HCT116 (cell line): Measurements from ENCODE around the gene HOXB9. TPM values are rescaled to one million over a fixed set of nuclear protein-coding genes. Genes with fewer than 3 reads are reported as not detected.
A peak's percentile ranks its signal among the peaks of the same experiment; 100 is the strongest.

Experiments
- ATAC-seq: fragments of 200-7000 bp; cut with Tn5 transposase; 2 replicates; pipeline ENCODE4 v1.9.1; 2020; ENCODE audit warnings: mild to moderate bottlenecking, moderate library complexity
- BruUV-seq: library from RNA; stranded (reverse); fragments of 400-500 nt; replicated peaks from 2 replicates; lab custom pipeline; 2021; lab: Mats Ljungman, UMichigan
- CTCF ChIA-PET: fragments of 300-600 bp; sonication (Branson Sonifier 250); formaldehyde crosslinking; loops from one replicate; lab custom pipeline; 2021; ENCODE audit warnings: antibody characterized with exemption; lab: Charles Lee
- POLR2A ChIA-PET: fragments of 300-600, 350-600 bp; sonication (Branson Sonifier 250); formaldehyde crosslinking; loops from one replicate; lab custom pipeline; 2021; ENCODE audit warnings: antibody characterized with exemption; lab: Charles Lee
- RAD21 ChIA-PET, 2 experiments: fragments of 300-600 bp; sonication (Branson Sonifier 250); formaldehyde crosslinking; loops; one replicate each; lab custom pipeline; 2023; ENCODE audit warnings: low total read pairs in 2 of 2; ENCODE audit not compliant: uncharacterized antibody in 2 of 2, unreplicated experiment in 2 of 2, low non-redundant PET in 1 of 2; lab: Charles Lee
- DNase-seq: peaks from one replicate; pipeline ENCODE4 v3.0.0-alpha.2; 2010; ENCODE audit warnings: low read depth, low spot score
- H2AFZ ChIP-seq: fragments of 200-600 bp; shearing (Covaris generic), sonication (generic); 2 replicates; pipeline ENCODE4 v1.6.1; 2017; ENCODE audit warnings: low read depth, mixed run types, mixed read lengths, antibody characterized with exemption, low read length; ENCODE audit not compliant: poor library complexity, severe bottlenecking
- H3K27ac ChIP-seq: 2 replicates; pipeline ENCODE4 v1.5.1; 2012; ENCODE audit warnings: low read depth, low read length
- H3K27me3 ChIP-seq: fragments of 200-600 bp; sonication (generic); 2 replicates; pipeline ENCODE4 v1.6.1; 2016; ENCODE audit warnings: mixed run types, low read length, mixed read lengths; ENCODE audit not compliant: insufficient read depth
- H3K36me3 ChIP-seq, 2 experiments: fragments of 200-500 bp in 1 of 2; fragments of 200-600 bp in 1 of 2; sonication (Bioruptor generic) in 1 of 2; sonication (generic) in 1 of 2; 2 replicates each; pipeline versions ENCODE4 v1.5.1 to v1.6.1; 2014 to 2016; ENCODE audit warnings: low read length in 2 of 2, inconsistent platforms in 1 of 2, mixed read lengths in 1 of 2, mixed run types in 1 of 2; ENCODE audit not compliant: insufficient read depth in 2 of 2, control insufficient read depth in 1 of 2
- H3K4me1 ChIP-seq, 2 experiments: fragments of 200-600 bp in 1 of 2; sonication (generic) in 1 of 2; 2 replicates each; pipeline versions ENCODE4 v1.5.1 to v1.6.1; 2012 to 2017; ENCODE audit warnings: low read length in 2 of 2, inconsistent platforms in 1 of 2, mild to moderate bottlenecking in 1 of 2, mixed read lengths in 1 of 2, mixed run types in 1 of 2, moderate library complexity in 1 of 2; ENCODE audit not compliant: insufficient read depth in 2 of 2, control insufficient read depth in 1 of 2
- H3K4me2 ChIP-seq: fragments of 200-600 bp; sonication (generic); 2 replicates; pipeline ENCODE4 v1.6.1; 2017; ENCODE audit warnings: mixed run types, low read length, mixed read lengths
- H3K4me3 ChIP-seq, 2 experiments: fragments of 200-600 bp in 1 of 2; sonication (generic) in 1 of 2; replicated peaks in 1 of 2; 2 replicates each; pipeline ENCODE4 v1.5.1; 2011 to 2016; ENCODE audit warnings: low read length in 2 of 2, control low read depth in 1 of 2, low read depth in 1 of 2, mild to moderate bottlenecking in 1 of 2, mixed read lengths in 1 of 2, mixed run types in 1 of 2
- H3K79me2 ChIP-seq: fragments of 200-600 bp; sonication (generic); 2 replicates; pipeline ENCODE4 v1.6.1; 2017; ENCODE audit warnings: mild to moderate bottlenecking, mixed run types, low read length, moderate library complexity, mixed read lengths; ENCODE audit not compliant: insufficient read depth
- H3K9ac ChIP-seq: fragments of 200-600 bp; sonication (generic); 2 replicates; pipeline ENCODE4 v1.6.1; 2016; ENCODE audit warnings: low read length, mixed read lengths
- H3K9me2 ChIP-seq: fragments of 200-600 bp; sonication (generic), shearing (Covaris generic); 2 replicates; pipeline ENCODE4 v1.6.1; 2017; ENCODE audit warnings: mixed run types, mild to moderate bottlenecking, moderate library complexity; ENCODE audit not compliant: insufficient read depth
- H3K9me3 ChIP-seq, 2 experiments: fragments of 200-500 bp in 1 of 2; fragments of 200-600 bp in 1 of 2; sonication (Bioruptor generic) in 1 of 2; sonication (generic) in 1 of 2; 2 replicates each; pipeline ENCODE4 v1.6.1; 2014 to 2017; ENCODE audit warnings: low read length in 2 of 2, mixed read lengths in 2 of 2, inconsistent platforms in 1 of 2, low read depth in 1 of 2, mild to moderate bottlenecking in 1 of 2, mixed run types in 1 of 2, moderate library complexity in 1 of 2; ENCODE audit not compliant: control insufficient read depth in 1 of 2, insufficient read depth in 1 of 2
- H4K20me1 ChIP-seq: fragments of 200-600 bp; sonication (generic), shearing (Covaris generic); 2 replicates; pipeline ENCODE4 v1.6.1; 2017; ENCODE audit warnings: mixed run types, mild to moderate bottlenecking, moderate library complexity; ENCODE audit not compliant: insufficient read depth
- EZH2phosphoT487 ChIP-seq: fragments of 200-600 bp; IDR thresholded peaks from 2 replicates; pipeline ENCODE4 v1.6.1; 2018; ENCODE audit warnings: antibody characterized with exemption, borderline replicate concordance
- JUND ChIP-seq: IDR thresholded peaks from 2 replicates; pipeline ENCODE4 v1.6.1; 2012
- POLR2AphosphoS5 ChIP-seq: IDR thresholded peaks from 2 replicates; pipeline ENCODE4 v1.6.1; 2011; ENCODE audit warnings: mild to moderate bottlenecking, low read depth, low read length, moderate library complexity
- SIN3A ChIP-seq: IDR thresholded peaks from 2 replicates; pipeline ENCODE4 v1.6.1; 2012; ENCODE audit warnings: low read depth
- SP1 ChIP-seq: IDR thresholded peaks from 2 replicates; pipeline ENCODE4 v1.6.1; 2012; ENCODE audit warnings: low read depth
- SRF ChIP-seq: IDR thresholded peaks from 2 replicates; pipeline ENCODE4 v1.6.1; 2012; ENCODE audit warnings: low read depth
- YY1 ChIP-seq: IDR thresholded peaks from 2 replicates; pipeline ENCODE4 v1.6.1; 2011; ENCODE audit warnings: low read length, low read depth, moderate library complexity, mild to moderate bottlenecking; ENCODE audit not compliant: insufficient replicate concordance; ENCODE audit errors: extremely low read depth
- ZFX ChIP-seq: fragments of 450-650 bp; IDR thresholded peaks from 2 replicates; pipeline ENCODE4 v1.6.1; 2017
- ZNF274 ChIP-seq: fragments of 200-500 bp; sonication (Bioruptor generic); IDR thresholded peaks from 2 replicates; pipeline ENCODE4 v1.6.1; 2014; ENCODE audit warnings: mild to moderate bottlenecking, low read depth, low read length, inconsistent platforms
- intact Hi-C: fragments of 100-400 bp; cut with micrococcal nuclease; formaldehyde crosslinking; loops from 2 replicates; pipeline ENCODE4 v1.10.0; 2022
- total RNA-seq: library from RNA; stranded (reverse); gene quantifications from one replicate; pipeline ENCODE4 v1.2.1, GENCODE V29; 2021; ENCODE audit not compliant: unreplicated experiment
- TF ChIP-seq, protein P1 (sequence below): IDR thresholded peaks from 2 replicates; pipeline ENCODE4 v1.6.1; 2012; ENCODE audit warnings: low read depth

Gene HOXB9
- total RNA-seq, 1 experiment from 2014 or later, result 40.1 TPM

DNA sequence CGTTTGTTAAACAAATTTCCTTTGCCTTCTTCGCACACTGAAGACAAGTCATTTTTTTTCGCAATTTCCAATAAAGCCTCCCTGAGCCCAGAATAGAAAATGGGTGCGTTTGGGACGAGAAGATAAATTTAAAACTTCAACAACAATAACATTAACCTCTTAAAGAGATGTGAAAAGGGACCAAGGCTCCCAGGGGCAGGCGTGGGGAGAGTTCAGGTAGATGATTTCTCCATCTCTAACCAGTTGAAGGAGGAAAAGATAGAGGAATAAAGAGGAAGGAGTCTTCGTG lies 46.7 kb downstream of the HOXB9 start:
- TF ChIP-seq POLR2AphosphoS5, result no peak
- no peak for TF ChIP-seq EZH2phosphoT487
- no peak for TF ChIP-seq JUND
- no peak for TF ChIP-seq SIN3A
- no peak for TF ChIP-seq SP1
- TF ChIP-seq ZFX, result no peak
- TF ChIP-seq ZNF274, result no peak
- TF ChIP-seq, protein P1, sequence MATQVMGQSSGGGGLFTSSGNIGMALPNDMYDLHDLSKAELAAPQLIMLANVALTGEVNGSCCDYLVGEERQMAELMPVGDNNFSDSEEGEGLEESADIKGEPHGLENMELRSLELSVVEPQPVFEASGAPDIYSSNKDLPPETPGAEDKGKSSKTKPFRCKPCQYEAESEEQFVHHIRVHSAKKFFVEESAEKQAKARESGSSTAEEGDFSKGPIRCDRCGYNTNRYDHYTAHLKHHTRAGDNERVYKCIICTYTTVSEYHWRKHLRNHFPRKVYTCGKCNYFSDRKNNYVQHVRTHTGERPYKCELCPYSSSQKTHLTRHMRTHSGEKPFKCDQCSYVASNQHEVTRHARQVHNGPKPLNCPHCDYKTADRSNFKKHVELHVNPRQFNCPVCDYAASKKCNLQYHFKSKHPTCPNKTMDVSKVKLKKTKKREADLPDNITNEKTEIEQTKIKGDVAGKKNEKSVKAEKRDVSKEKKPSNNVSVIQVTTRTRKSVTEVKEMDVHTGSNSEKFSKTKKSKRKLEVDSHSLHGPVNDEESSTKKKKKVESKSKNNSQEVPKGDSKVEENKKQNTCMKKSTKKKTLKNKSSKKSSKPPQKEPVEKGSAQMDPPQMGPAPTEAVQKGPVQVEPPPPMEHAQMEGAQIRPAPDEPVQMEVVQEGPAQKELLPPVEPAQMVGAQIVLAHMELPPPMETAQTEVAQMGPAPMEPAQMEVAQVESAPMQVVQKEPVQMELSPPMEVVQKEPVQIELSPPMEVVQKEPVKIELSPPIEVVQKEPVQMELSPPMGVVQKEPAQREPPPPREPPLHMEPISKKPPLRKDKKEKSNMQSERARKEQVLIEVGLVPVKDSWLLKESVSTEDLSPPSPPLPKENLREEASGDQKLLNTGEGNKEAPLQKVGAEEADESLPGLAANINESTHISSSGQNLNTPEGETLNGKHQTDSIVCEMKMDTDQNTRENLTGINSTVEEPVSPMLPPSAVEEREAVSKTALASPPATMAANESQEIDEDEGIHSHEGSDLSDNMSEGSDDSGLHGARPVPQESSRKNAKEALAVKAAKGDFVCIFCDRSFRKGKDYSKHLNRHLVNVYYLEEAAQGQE, result no peak
- TF ChIP-seq YY1, result no peak
- TF ChIP-seq SRF, result no peak
- Histone ChIP-seq H4K20me1 (no peaks in the 10 kb centered on the region), H3K4me2 (peak overlapping the region; percentile 98), H3K79me2 (peaks cover 92% of the 10 kb centered on the region), H3K4me3 (peak overlapping the region; percentile 57 to 58), H3K9ac (peak overlapping the region; percentile 63), H3K9me2 (no peaks in the 10 kb centered on the region), H2AFZ (no peak overlapping the region), H3K27ac (peak overlapping the region; percentile 91), H3K4me1 (peaks cover 16 to 41% of the 10 kb centered on the region in 2 experiments), H3K9me3 (no peaks in the 10 kb centered on the region), H3K27me3 (no peaks in the 10 kb centered on the region), H3K36me3 (no peaks in the 10 kb centered on the region)
- RAD21 ChIA-PET, result no interaction called here
- ATAC-seq, result no peak
- POLR2A ChIA-PET, result no interaction called here
- intact Hi-C loops, result no loop called here
- BruUV-seq, result no TSS peak
- DNase-seq, result no peak
- CTCF ChIA-PET, result interaction anchor here (2.0 kb wide), 1 partner anchor 313 kb away, joined by 5 read pairs; no protein-coding TSS in a partner anchor
